ENCODE measurements around the gene TMEM187. TPM values are rescaled to one million over a fixed set of nuclear protein-coding genes. Genes with fewer than 3 reads are reported as not detected.

The TMEM187 gene
- total and polyA plus RNA-seq, 2 donors (not counting 3 experiments of a cell fraction or from before 2014, with no cell fraction given): 2.6 to 15.7 TPM

DNA sequence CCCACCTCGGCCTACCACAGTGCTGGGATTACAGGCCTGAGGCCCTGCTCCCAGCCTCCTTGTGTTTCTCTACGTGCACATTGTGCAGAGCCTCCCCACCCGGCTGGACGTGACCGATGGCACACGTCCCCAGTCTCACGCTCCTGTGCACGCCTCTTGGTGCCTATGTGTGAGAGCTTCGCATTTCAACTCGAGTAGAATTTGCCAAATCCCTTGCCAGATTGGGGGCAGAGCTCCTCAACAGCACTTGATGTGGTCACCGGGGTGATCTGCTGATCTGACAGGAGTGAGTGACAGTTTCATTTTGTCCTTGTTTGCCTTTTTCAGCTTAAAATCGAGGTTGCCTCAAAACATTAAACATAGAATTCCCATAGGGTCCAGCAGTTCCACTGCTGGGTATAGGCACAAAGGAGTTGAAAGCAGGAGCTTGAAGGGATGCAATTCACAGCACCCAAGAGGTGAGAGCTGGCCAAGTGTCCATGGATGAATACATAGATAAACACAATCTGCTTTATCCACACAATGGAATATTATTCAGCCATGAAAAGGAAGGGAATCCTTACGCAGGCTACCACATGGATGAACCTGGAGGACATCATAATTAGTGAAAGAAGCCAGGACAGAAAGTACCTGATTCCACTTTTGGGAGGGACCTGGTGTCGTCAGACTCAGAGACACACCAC is 17.6 kb downstream of the TMEM187 start:
- Histone ChIP-seq H3K27me3 (ENCODE audit: control insufficient read depth in 2 of 2, insufficient read depth in 2 of 2, low read length in 2 of 2) (no peaks in the 10 kb centered on the region), H3K4me2 (ENCODE audit: insufficient read depth, low read length) (no peak overlapping the region), H3K4me1 (ENCODE audit: control insufficient read depth, extremely low read depth, insufficient read depth, low read length) (peaks cover 6% of the 10 kb centered on the region), H4K20me1 (replicated peaks; ENCODE audit: control insufficient read depth, extremely low read depth, insufficient read depth, low read length) (no peaks in the 10 kb centered on the region), H3K36me3 (ENCODE audit: control insufficient read depth in 2 of 2, extremely low read depth in 1 of 2, insufficient read depth in 2 of 2, low read length in 2 of 2) (no peaks in the 10 kb centered on the region), H3K9me3 (replicated peaks; ENCODE audit: control insufficient read depth, insufficient read depth, low read length) (no peaks in the 10 kb centered on the region), H3K4me3 (replicated peaks in 1 of 3; ENCODE audit: insufficient read depth in 1 of 3, low read depth in 1 of 3, low read length in 3 of 3) (no peak overlapping the region), H2AFZ (ENCODE audit: low read depth, low read length) (no peak overlapping the region), H3K79me2 (ENCODE audit: control insufficient read depth, insufficient read depth, low read length) (no peaks in the 10 kb centered on the region), H3K9ac (replicated peaks; ENCODE audit: extremely low read depth, insufficient read depth, low read length) (no peak overlapping the region), H3K9me1 (replicated peaks; ENCODE audit: control insufficient read depth, extremely low read depth, insufficient read depth, low read length) (no peaks in the 10 kb centered on the region), H3K27ac (ENCODE audit: insufficient read depth, low read depth, low read length) (no peak overlapping the region)
- intact Hi-C loops (cut with micrococcal nuclease) (no loop called here), dilution Hi-C loops (cut with MboI; ENCODE audit: extremely low pct_ligation_motif_present, low sequenced_read_pairs) (no loop called here)
- no peak for TF ChIP-seq FOS (IDR thresholded peaks at IDR 0.05; ENCODE audit: borderline replicate concordance, insufficient read depth, low read length)
- TF ChIP-seq, protein P1, sequence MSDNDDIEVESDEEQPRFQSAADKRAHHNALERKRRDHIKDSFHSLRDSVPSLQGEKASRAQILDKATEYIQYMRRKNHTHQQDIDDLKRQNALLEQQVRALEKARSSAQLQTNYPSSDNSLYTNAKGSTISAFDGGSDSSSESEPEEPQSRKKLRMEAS (IDR thresholded peaks at IDR 0.05; ENCODE audit: insufficient read depth, insufficient read length): no peak
- TF ChIP-seq MYC (IDR thresholded peaks at IDR 0.05; ENCODE audit: low read depth, low read length): no peak
- TF ChIP-seq, protein P2, sequence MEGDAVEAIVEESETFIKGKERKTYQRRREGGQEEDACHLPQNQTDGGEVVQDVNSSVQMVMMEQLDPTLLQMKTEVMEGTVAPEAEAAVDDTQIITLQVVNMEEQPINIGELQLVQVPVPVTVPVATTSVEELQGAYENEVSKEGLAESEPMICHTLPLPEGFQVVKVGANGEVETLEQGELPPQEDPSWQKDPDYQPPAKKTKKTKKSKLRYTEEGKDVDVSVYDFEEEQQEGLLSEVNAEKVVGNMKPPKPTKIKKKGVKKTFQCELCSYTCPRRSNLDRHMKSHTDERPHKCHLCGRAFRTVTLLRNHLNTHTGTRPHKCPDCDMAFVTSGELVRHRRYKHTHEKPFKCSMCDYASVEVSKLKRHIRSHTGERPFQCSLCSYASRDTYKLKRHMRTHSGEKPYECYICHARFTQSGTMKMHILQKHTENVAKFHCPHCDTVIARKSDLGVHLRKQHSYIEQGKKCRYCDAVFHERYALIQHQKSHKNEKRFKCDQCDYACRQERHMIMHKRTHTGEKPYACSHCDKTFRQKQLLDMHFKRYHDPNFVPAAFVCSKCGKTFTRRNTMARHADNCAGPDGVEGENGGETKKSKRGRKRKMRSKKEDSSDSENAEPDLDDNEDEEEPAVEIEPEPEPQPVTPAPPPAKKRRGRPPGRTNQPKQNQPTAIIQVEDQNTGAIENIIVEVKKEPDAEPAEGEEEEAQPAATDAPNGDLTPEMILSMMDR (IDR thresholded peaks at IDR 0.05; ENCODE audit: extremely low read depth in 1 of 2, insufficient read depth in 1 of 2, low read depth in 1 of 2, low read length in 2 of 2): no peak
- TF ChIP-seq GATA2 (IDR thresholded peaks at IDR 0.05; ENCODE audit: insufficient read depth, insufficient read length, low read depth, low read length): no peak
- TF ChIP-seq EZH2 (IDR thresholded peaks at IDR 0.05; ENCODE audit: borderline replicate concordance, low read depth, low read length, severe bottlenecking): no peak
- TF ChIP-seq POLR2AphosphoS5 (IDR thresholded peaks at IDR 0.05; ENCODE audit: insufficient read depth, low read depth, low read length): no peak
- no peak for TF ChIP-seq JUN (IDR thresholded peaks at IDR 0.05; ENCODE audit: borderline replicate concordance, insufficient read depth, insufficient read length, low read depth)
- no peak for TF ChIP-seq POLR2A (IDR thresholded peaks at IDR 0.05; ENCODE audit: low read depth, low read length)
- ChIA-PET CTCF (interaction anchor here (0.6 to 1.1 kb wide), 3 partner anchors 9 to 23 kb away, joined by 3 to 4 read pairs (median 3); no protein-coding TSS in a partner anchor), POLR2A (no interaction called here)
- BruUV-seq (replicated peaks): no TSS peak
- FAIRE-seq (no peak), DNase-seq (ENCODE audit: low read depth, low spot score) (no peak)

Measured in endothelial cell of umbilical vein (primary cell).